GM18868 (cell line): ENCODE measurements around the gene ZNF662.
"Not testable (repeated sequence)": the region's sequence is repeated elsewhere in the genome, so short reads cannot be mapped to it uniquely, and the experiment has no call there.

Source experiments
- ATAC-seq: cut with Tn5 transposase; IDR thresholded peaks from one replicate; pipeline ENCODE4 v1.9.1; 2021; ENCODE audit warnings: mild to moderate bottlenecking, moderate library complexity; ENCODE audit not compliant: unreplicated experiment

Gene ZNF662

GRCh38 chr3:42906070-42906847, at the start of gene ZNF662:
ZNF662 (plus strand) TSS chr3:42906142; CDS start chr3:42908115, 1,973 bp downstream.
- no peak for ATAC-seq

- no peak for ATAC-seq
Measured at GRCh38 chr3:42856544-42856943, 49.4 kb upstream of the ZNF662 start.

- no peak for ATAC-seq
Measured at GRCh38 chr3:42864321-42864950, 41.5 kb upstream of the ZNF662 start.

- no peak for ATAC-seq
Measured at GRCh38 chr3:42865256-42865655, 40.7 kb upstream of the ZNF662 start.

- ATAC-seq = no peak
Measured at GRCh38 chr3:42867138-42867537, 38.8 kb upstream of the ZNF662 start.

- ATAC-seq = no peak
Measured at GRCh38 chr3:42868841-42869240, 37.1 kb upstream of the ZNF662 start.

- no peak for ATAC-seq
Measured at GRCh38 chr3:42871592-42872196, 34.2 kb upstream of the ZNF662 start.

- no peak for ATAC-seq
Measured at GRCh38 chr3:42872718-42873117, 33.2 kb upstream of the ZNF662 start.

- no peak for ATAC-seq
Measured at GRCh38 chr3:42873221-42873982, 32.5 kb upstream of the ZNF662 start.

GRCh38 chr3:42874749-42875148, 31.2 kb upstream of the ZNF662 start:
- no peak for ATAC-seq

- ATAC-seq = no peak
Measured at GRCh38 chr3:42875325-42876151, 30.4 kb upstream of the ZNF662 start, which contains the start of gene CYP8B1. CYP8B1 (minus strand) TSS chr3:42875879; CDS start chr3:42875816, 63 bp downstream.

- no peak for ATAC-seq
Measured at GRCh38 chr3:42876401-42876800, 29.5 kb upstream of the ZNF662 start.

- no peak for ATAC-seq
Measured at GRCh38 chr3:42876940-42877720, 28.8 kb upstream of the ZNF662 start.

GRCh38 chr3:42877881-42878280, 28.1 kb upstream of the ZNF662 start:
- ATAC-seq = no peak

GRCh38 chr3:42880183-42880582, 25.8 kb upstream of the ZNF662 start:
- ATAC-seq = no peak

GRCh38 chr3:42880601-42881451, 25.1 kb upstream of the ZNF662 start:
- peak; percentile 99 for ATAC-seq

GRCh38 chr3:42883251-42883930, 22.6 kb upstream of the ZNF662 start:
- not testable (repeated sequence) for ATAC-seq

GRCh38 chr3:42884324-42884723, 21.6 kb upstream of the ZNF662 start:
- no peak for ATAC-seq
